Calu3 (cell line): ENCODE results near the gene KLHDC10. TPM values are rescaled to one million over a fixed set of nuclear protein-coding genes. Genes with fewer than 3 reads are reported as not detected.

Experiments used
- BruUV-seq: library from RNA; stranded (reverse); fragments of 400-500 nt; replicated peaks from 2 replicates; lab custom pipeline; 2021; lab: Mats Ljungman, UMichigan
- CTCF ChIA-PET: fragments of 300-600 bp; sonication (Branson Sonifier 250); formaldehyde crosslinking; loops from one replicate; lab custom pipeline; 2022; ENCODE audit warnings: antibody characterized with exemption; lab: Charles Lee
- DNase-seq: peaks from one replicate; pipeline ENCODE4 v3.0.0; 2022
- H3K27ac Mint-ChIP-seq: one replicate; pipeline ENCODE4 v1.8.0; 2022; ENCODE audit warnings: mixed read lengths; ENCODE audit not compliant: unreplicated experiment
- H3K27me3 Mint-ChIP-seq: one replicate; pipeline ENCODE4 v1.8.0; 2022; ENCODE audit warnings: mixed read lengths; ENCODE audit not compliant: unreplicated experiment
- H3K36me3 Mint-ChIP-seq: one replicate; pipeline ENCODE4 v1.8.0; 2022; ENCODE audit warnings: mild to moderate bottlenecking, moderate library complexity, mixed read lengths; ENCODE audit not compliant: insufficient read depth, unreplicated experiment
- H3K4me1 Mint-ChIP-seq: one replicate; pipeline ENCODE4 v1.8.0; 2022; ENCODE audit warnings: mild to moderate bottlenecking, low read depth, mixed read lengths; ENCODE audit not compliant: unreplicated experiment
- H3K4me3 Mint-ChIP-seq: one replicate; pipeline ENCODE4 v1.8.0; 2022; ENCODE audit warnings: mild to moderate bottlenecking, low read depth, moderate library complexity, mixed read lengths; ENCODE audit not compliant: unreplicated experiment
- H3K9me3 Mint-ChIP-seq: one replicate; pipeline ENCODE4 v1.8.0; 2022; ENCODE audit warnings: low read depth, mixed read lengths; ENCODE audit not compliant: unreplicated experiment
- CTCF ChIP-seq: fragments of 200-600 bp; IDR thresholded peaks from one replicate; pipeline ENCODE4 v1.8.0; 2022; ENCODE audit warnings: antibody characterized with exemption; ENCODE audit not compliant: unreplicated experiment
- intact Hi-C: fragments of 100-400 bp; cut with micrococcal nuclease; formaldehyde crosslinking; loops from one replicate; pipeline ENCODE4 v1.10.0; 2022; ENCODE audit not compliant: unreplicated experiment
- total RNA-seq: library from RNA; stranded (reverse); gene quantifications from 2 replicates; pipeline ENCODE4 v1.2.3, GENCODE V29; 2022

KLHDC10 gene
- total RNA-seq, 1 experiment from 2014 or later = 35.3 TPM

- Mint-ChIP-seq H3K9me3 (no peaks in the 10 kb centered on the region), H3K4me1 (no peaks in the 10 kb centered on the region), H3K27me3 (no peaks in the 10 kb centered on the region), H3K4me3 (no peak overlapping the region), H3K36me3 (peaks cover 15% of the 10 kb centered on the region), H3K27ac (no peak overlapping the region)
- intact Hi-C loops = no loop called here
- CTCF ChIA-PET = no interaction called here
- no peak for TF ChIP-seq CTCF
- BruUV-seq = no TSS peak
- DNase-seq = no peak
Measured at GRCh38 chr7:130136579-130137167, 66.3 kb downstream of the KLHDC10 start.

GRCh38 chr7:130137207-130137606 is 66.9 kb downstream of the KLHDC10 start:
- Mint-ChIP-seq H3K4me1 (no peaks in the 10 kb centered on the region), H3K36me3 (peaks cover 13% of the 10 kb centered on the region), H3K27me3 (no peaks in the 10 kb centered on the region), H3K4me3 (no peak overlapping the region), H3K9me3 (no peaks in the 10 kb centered on the region), H3K27ac (no peak overlapping the region)
- BruUV-seq = no TSS peak
- TF ChIP-seq CTCF = no peak
- CTCF ChIA-PET = interaction anchor here (0.6 kb wide), 1 partner anchor 25 kb away, joined by 3 read pairs; no protein-coding TSS in a partner anchor
- intact Hi-C loops = no loop called here
- no peak for DNase-seq

GRCh38 chr7:130139193-130139960 is 69.0 kb downstream of the KLHDC10 start:
- Mint-ChIP-seq H3K4me3 (no peak overlapping the region), H3K27me3 (no peaks in the 10 kb centered on the region), H3K4me1 (no peaks in the 10 kb centered on the region), H3K27ac (no peak overlapping the region), H3K9me3 (no peaks in the 10 kb centered on the region), H3K36me3 (peaks cover 13% of the 10 kb centered on the region)
- CTCF ChIA-PET = no interaction called here
- BruUV-seq = no TSS peak
- no peak for DNase-seq
- no peak for TF ChIP-seq CTCF
- intact Hi-C loops = no loop called here

GRCh38 chr7:130140551-130141160 is 70.3 kb downstream of the KLHDC10 start:
- BruUV-seq = no TSS peak
- Mint-ChIP-seq H3K36me3 (peaks cover 13% of the 10 kb centered on the region), H3K4me3 (peak overlapping the region; percentile 54), H3K27me3 (no peaks in the 10 kb centered on the region), H3K4me1 (no peaks in the 10 kb centered on the region), H3K27ac (no peak overlapping the region), H3K9me3 (no peaks in the 10 kb centered on the region)
- DNase-seq = no peak
- CTCF ChIA-PET = no interaction called here
- no peak for TF ChIP-seq CTCF
- intact Hi-C loops = no loop called here
